Measurements from ENCODE around the gene IL36G. TPM values are rescaled to one million over a fixed set of nuclear protein-coding genes. Genes with fewer than 3 reads are reported as not detected.

Gene IL36G
- total RNA-seq, 1 donor from 2014 or later = not detected

GRCh38 chr2:112973156-112973555, 4.7 kb upstream of the IL36G start:
- DNase-seq (no peak), ATAC-seq (no peak)
- no peak overlapping the region for H3K27ac ChIP-seq
- intact Hi-C loops (cut with DNase I) = no loop called here
- no peak overlapping the region for H3K4me3 ChIP-seq
- no peaks in the 10 kb centered on the region for H3K36me3 ChIP-seq
- H3K9me3 ChIP-seq = no peaks in the 10 kb centered on the region
- H3K27me3 ChIP-seq (ENCODE audit: low read depth) = no peaks in the 10 kb centered on the region
- no peak for TF ChIP-seq CTCF (IDR thresholded peaks at IDR 0.05)
- H3K4me1 ChIP-seq = no peaks in the 10 kb centered on the region

- intact Hi-C loops (cut with DNase I) = no loop called here
Measured at GRCh38 chr2:112979731-112980130, 1.9 kb downstream of the IL36G start.

GRCh38 chr2:112980537-112980936, 2.7 kb downstream of the IL36G start:
- TF ChIP-seq CTCF (IDR thresholded peaks at IDR 0.05) = no peak
- intact Hi-C loops (cut with DNase I) = no loop called here
- H3K4me3 ChIP-seq = no peak overlapping the region
- ATAC-seq = no peak
- no peaks in the 10 kb centered on the region for H3K4me1 ChIP-seq
- no peak overlapping the region for H3K27ac ChIP-seq
- no peak for DNase-seq
- no peaks in the 10 kb centered on the region for H3K9me3 ChIP-seq
- H3K36me3 ChIP-seq = no peaks in the 10 kb centered on the region
- no peaks in the 10 kb centered on the region for H3K27me3 ChIP-seq (ENCODE audit: low read depth)

More at GRCh38 chr2:112979731-112980130, 1.9 kb downstream of the IL36G start:
- Histone ChIP-seq H3K36me3 (no peaks in the 10 kb centered on the region), H3K27ac (no peak overlapping the region), H3K27me3 (ENCODE audit: low read depth) (no peaks in the 10 kb centered on the region), H3K4me3 (no peak overlapping the region), H3K9me3 (no peaks in the 10 kb centered on the region), H3K4me1 (no peaks in the 10 kb centered on the region)
- no peak for TF ChIP-seq CTCF (IDR thresholded peaks at IDR 0.05)
- DNase-seq (no peak), ATAC-seq (no peak)

- H3K36me3 ChIP-seq = no peaks in the 10 kb centered on the region
- H3K4me1 ChIP-seq = no peaks in the 10 kb centered on the region
- ATAC-seq (no peak), DNase-seq (no peak)
- H3K27me3 ChIP-seq (ENCODE audit: low read depth) = no peaks in the 10 kb centered on the region
- H3K9me3 ChIP-seq = peaks cover 2% of the 10 kb centered on the region
- no peak for TF ChIP-seq CTCF (IDR thresholded peaks at IDR 0.05)
- no peak overlapping the region for H3K4me3 ChIP-seq
- H3K27ac ChIP-seq = no peak overlapping the region
- intact Hi-C loops (cut with DNase I) = no loop called here
Measured at GRCh38 chr2:112985090-112985489, 7.3 kb downstream of the IL36G start.

GRCh38 chr2:112989611-112990010, 11.8 kb downstream of the IL36G start:
- no peaks in the 10 kb centered on the region for H3K36me3 ChIP-seq
- DNase-seq = no peak
- no peaks in the 10 kb centered on the region for H3K27me3 ChIP-seq (ENCODE audit: low read depth)
- intact Hi-C loops (cut with DNase I) = no loop called here
- H3K9me3 ChIP-seq = peaks cover 15% of the 10 kb centered on the region
- no peaks in the 10 kb centered on the region for H3K4me1 ChIP-seq
- H3K4me3 ChIP-seq = no peak overlapping the region
- H3K27ac ChIP-seq = no peak overlapping the region
- TF ChIP-seq CTCF (IDR thresholded peaks at IDR 0.05) = no peak
- no peak for ATAC-seq

- DNase-seq (no peak), ATAC-seq (no peak)
- H3K27me3 ChIP-seq (ENCODE audit: low read depth) = no peaks in the 10 kb centered on the region
- H3K4me3 ChIP-seq = no peak overlapping the region
- H3K27ac ChIP-seq = no peak overlapping the region
- no peaks in the 10 kb centered on the region for H3K4me1 ChIP-seq
- H3K9me3 ChIP-seq = peaks cover 15% of the 10 kb centered on the region
- intact Hi-C loops (cut with DNase I) = no loop called here
- no peaks in the 10 kb centered on the region for H3K36me3 ChIP-seq
- TF ChIP-seq CTCF (IDR thresholded peaks at IDR 0.05) = no peak
Measured at GRCh38 chr2:112993831-112994230, 16.0 kb downstream of the IL36G start.
